ENCODE data around the gene APPBP2.

APPBP2 gene

GRCh38 chr17:60401819-60402218, 124.2 kb downstream of the APPBP2 start:
- TF ChIP-seq, protein P1, sequence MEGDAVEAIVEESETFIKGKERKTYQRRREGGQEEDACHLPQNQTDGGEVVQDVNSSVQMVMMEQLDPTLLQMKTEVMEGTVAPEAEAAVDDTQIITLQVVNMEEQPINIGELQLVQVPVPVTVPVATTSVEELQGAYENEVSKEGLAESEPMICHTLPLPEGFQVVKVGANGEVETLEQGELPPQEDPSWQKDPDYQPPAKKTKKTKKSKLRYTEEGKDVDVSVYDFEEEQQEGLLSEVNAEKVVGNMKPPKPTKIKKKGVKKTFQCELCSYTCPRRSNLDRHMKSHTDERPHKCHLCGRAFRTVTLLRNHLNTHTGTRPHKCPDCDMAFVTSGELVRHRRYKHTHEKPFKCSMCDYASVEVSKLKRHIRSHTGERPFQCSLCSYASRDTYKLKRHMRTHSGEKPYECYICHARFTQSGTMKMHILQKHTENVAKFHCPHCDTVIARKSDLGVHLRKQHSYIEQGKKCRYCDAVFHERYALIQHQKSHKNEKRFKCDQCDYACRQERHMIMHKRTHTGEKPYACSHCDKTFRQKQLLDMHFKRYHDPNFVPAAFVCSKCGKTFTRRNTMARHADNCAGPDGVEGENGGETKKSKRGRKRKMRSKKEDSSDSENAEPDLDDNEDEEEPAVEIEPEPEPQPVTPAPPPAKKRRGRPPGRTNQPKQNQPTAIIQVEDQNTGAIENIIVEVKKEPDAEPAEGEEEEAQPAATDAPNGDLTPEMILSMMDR (conservative IDR thresholded peaks at IDR 0.05; ENCODE audit: control insufficient read depth, insufficient read depth, low read depth, low read length), result no peak
- H3K4me3 ChIP-seq (ENCODE audit: control insufficient read depth, low read depth, low read length), result no peak overlapping the region
- no peak for DNase-seq (ENCODE audit: low read depth)

DNA sequence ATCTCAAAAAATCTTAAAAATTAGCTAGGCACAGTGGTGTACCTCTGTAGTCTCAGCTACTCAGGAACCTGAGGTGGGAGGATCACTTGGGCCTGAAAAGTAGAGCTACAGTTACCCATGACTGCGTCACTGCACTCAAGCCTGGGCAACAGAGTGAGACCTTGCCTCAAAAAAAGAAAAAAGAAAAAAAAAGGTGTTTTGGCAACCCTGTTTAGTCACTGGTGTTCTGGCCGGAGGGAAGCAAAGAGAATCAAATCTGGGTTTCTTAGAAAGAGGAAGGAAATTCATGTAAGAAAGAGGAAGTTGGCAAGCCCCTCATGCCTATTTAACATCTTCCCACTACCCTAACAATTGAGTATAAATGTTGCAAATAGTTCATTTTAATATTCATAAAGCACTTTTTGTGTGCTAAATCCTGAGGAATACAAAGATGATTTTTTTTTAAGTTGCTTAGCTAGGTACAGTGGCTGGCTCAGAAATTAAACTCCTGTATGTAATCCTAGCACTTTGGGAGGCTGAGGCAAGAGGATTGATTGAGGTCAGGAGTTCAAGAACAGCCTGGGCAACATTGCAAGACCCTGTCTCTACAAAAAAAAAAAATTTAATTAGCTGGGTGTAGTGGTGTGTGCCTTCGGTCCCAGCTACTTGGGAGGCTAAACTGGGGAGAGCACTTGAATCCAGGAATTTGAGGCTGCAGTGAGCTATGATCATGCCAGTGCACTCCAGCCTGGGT, 127.6 kb downstream of the APPBP2 start:
- DNase-seq (ENCODE audit: low read depth), result no peak
- TF ChIP-seq, protein P1 (conservative IDR thresholded peaks at IDR 0.05; ENCODE audit: control insufficient read depth, insufficient read depth, low read depth, low read length), result no peak
- no peak overlapping the region for H3K4me3 ChIP-seq (ENCODE audit: control insufficient read depth, low read depth, low read length)

DNA sequence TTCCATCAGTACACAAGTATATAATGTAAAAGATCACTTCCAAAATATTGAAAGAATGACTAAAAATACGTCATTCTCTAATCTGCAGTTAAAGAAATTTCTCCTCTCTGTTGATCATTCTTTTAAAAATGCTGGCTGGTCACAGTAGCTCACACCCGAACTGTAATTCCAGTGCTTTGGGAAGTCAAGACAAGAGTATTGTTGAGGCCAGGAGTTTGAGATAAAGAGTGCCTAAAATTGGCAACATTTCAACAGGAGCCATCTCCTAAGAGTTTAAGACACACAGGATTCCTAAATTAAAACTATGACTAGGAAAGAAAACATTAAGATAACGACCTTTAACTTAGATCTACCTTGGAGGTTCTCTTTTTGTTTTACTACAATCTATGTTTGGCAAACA, 129.6 kb downstream of the APPBP2 start:
- no peak for DNase-seq (ENCODE audit: low read depth)
- H3K4me3 ChIP-seq (ENCODE audit: control insufficient read depth, low read depth, low read length), result no peak overlapping the region
- TF ChIP-seq, protein P1 (conservative IDR thresholded peaks at IDR 0.05; ENCODE audit: control insufficient read depth, insufficient read depth, low read depth, low read length), result no peak

DNA sequence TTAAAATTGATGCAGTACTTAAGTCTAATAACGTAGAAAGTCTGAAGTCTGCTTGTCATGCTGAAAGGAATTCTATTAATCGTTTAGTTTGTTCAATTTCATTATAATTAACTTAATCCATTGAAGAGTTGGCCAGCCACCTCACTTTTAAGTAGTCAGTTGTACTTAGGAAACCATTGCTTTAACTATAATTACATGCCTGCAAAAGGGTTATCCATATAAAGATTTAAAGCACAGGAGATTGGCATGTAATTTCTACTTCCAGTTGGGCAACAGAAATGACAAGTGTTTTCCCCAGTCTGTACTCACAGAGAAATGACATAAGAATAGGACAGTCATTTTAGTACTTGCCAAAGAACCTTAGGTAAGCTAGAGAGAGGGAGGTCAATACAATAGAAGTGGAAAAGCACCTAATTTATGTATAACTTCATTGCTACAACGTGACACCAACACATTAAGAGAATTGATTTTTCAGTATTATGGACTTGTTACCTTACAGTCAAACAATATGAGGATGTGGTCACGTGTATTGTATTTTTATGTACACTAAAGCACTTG, 130.5 kb downstream of the APPBP2 start:
- no peak for DNase-seq (ENCODE audit: low read depth)
- TF ChIP-seq, protein P1 (conservative IDR thresholded peaks at IDR 0.05; ENCODE audit: control insufficient read depth, insufficient read depth, low read depth, low read length), result no peak
- H3K4me3 ChIP-seq (ENCODE audit: control insufficient read depth, low read depth, low read length), result no peak overlapping the region

- no peak overlapping the region for H3K4me3 ChIP-seq (ENCODE audit: control insufficient read depth, low read depth, low read length)
- TF ChIP-seq, protein P1 (conservative IDR thresholded peaks at IDR 0.05; ENCODE audit: control insufficient read depth, insufficient read depth, low read depth, low read length), result no peak
- DNase-seq (ENCODE audit: low read depth), result no peak
These were observed 132.0 kb downstream of the APPBP2 start for GRCh38 chr17:60393840-60394723.
